ENCODE data around the gene MSL1. TPM values are rescaled to one million over a fixed set of nuclear protein-coding genes. Genes with fewer than 3 reads are reported as not detected.
A peak's percentile ranks its signal among the peaks of the same experiment; 100 is the strongest.

MSL1 gene
- total and polyA plus RNA-seq, 5 donors from 2014 or later, result 9.3 to 126 (median 10.2) TPM

- Mint-ChIP-seq H3K4me3 (peak overlapping the region; percentile 89 to 98 (median 97)), H3K9me3 (no peaks in the 10 kb centered on the region), H3K27me3 (no peaks in the 10 kb centered on the region), H3K36me3 (peaks cover 19% of the 10 kb centered on the region), H3K4me1 (peaks cover 0 to 94% (median 61%) of the 10 kb centered on the region in 4 donors), H3K27ac (peak overlapping the region; percentile 88 to 97 (median 97))
- H3K27me3 ChIP-seq (ENCODE audit: control insufficient read depth, insufficient read depth, low read length), result no peaks in the 10 kb centered on the region
- H3K9me3 ChIP-seq (ENCODE audit: control insufficient read depth in 2 of 2, low read length in 2 of 2), result no peaks in the 10 kb centered on the region
- H3K27ac ChIP-seq (ENCODE audit: insufficient read depth, low read length, poor library complexity, severe bottlenecking), result peak overlapping the region; percentile 99
- H3K36me3 ChIP-seq (ENCODE audit: control insufficient read depth, insufficient read depth, low read length), result peaks cover 22% of the 10 kb centered on the region
- DNase-seq (peak; percentile 99 to 100 (median 99)), ATAC-seq (ENCODE audit: low read depth in 2 of 2) (peak; percentile 76 to 79)
- H3K4me3 ChIP-seq (ENCODE audit: low read depth, low read length), result peak overlapping the region; percentile 89
- H3K4me1 ChIP-seq (ENCODE audit: control insufficient read depth, insufficient read depth, low read length, poor library complexity, severe bottlenecking), result peaks cover 92% of the 10 kb centered on the region
Measured at GRCh38 chr17:40098846-40099618, 22.7 kb upstream of the MSL1 start.

GRCh38 chr17:40099619-40100418 lies 22.0 kb upstream of the MSL1 start:
- peak overlapping the region; percentile 89 for H3K4me3 ChIP-seq (ENCODE audit: low read depth, low read length)
- no peak for ATAC-seq (ENCODE audit: low read depth in 2 of 2)
- H3K4me3 Mint-ChIP-seq, result peak overlapping the region; percentile 89 to 98 (median 97)
- peaks cover 15% of the 10 kb centered on the region for H3K36me3 Mint-ChIP-seq
- H3K27ac Mint-ChIP-seq, result peak overlapping the region; percentile 88 to 97 (median 97)
- H3K27me3 ChIP-seq (ENCODE audit: control insufficient read depth, insufficient read depth, low read length), result no peaks in the 10 kb centered on the region
- H3K36me3 ChIP-seq (ENCODE audit: control insufficient read depth, insufficient read depth, low read length), result peaks cover 15% of the 10 kb centered on the region
- H3K27ac ChIP-seq (ENCODE audit: insufficient read depth, low read length, poor library complexity, severe bottlenecking), result peak overlapping the region; percentile 99
- DNase-seq, result peak in 1 of 3 donors; percentile 30
- H3K27me3 Mint-ChIP-seq, result no peaks in the 10 kb centered on the region
- peaks cover 8 to 94% (median 66%) of the 10 kb centered on the region in 4 donors for H3K4me1 Mint-ChIP-seq
- peaks cover 93% of the 10 kb centered on the region for H3K4me1 ChIP-seq (ENCODE audit: control insufficient read depth, insufficient read depth, low read length, poor library complexity, severe bottlenecking)
- no peaks in the 10 kb centered on the region for H3K9me3 Mint-ChIP-seq
- H3K9me3 ChIP-seq (ENCODE audit: control insufficient read depth in 2 of 2, low read length in 2 of 2), result no peaks in the 10 kb centered on the region

- Histone ChIP-seq H3K4me3 (ENCODE audit: low read depth, low read length) (peak within 1 kb of the TSS; percentile 89), H3K27me3 (ENCODE audit: control insufficient read depth, insufficient read depth, low read length) (no peaks in the 10 kb centered on the region), H3K9me3 (ENCODE audit: control insufficient read depth in 2 of 2, low read length in 2 of 2) (no peaks in the 10 kb centered on the region), H3K36me3 (ENCODE audit: control insufficient read depth, insufficient read depth, low read length) (peaks cover 12% of the 10 kb centered on the region), H3K27ac (ENCODE audit: insufficient read depth, low read length, poor library complexity, severe bottlenecking) (peak within 1 kb of the TSS; percentile 99), H3K4me1 (ENCODE audit: control insufficient read depth, insufficient read depth, low read length, poor library complexity, severe bottlenecking) (peaks cover 93% of the 10 kb centered on the region)
- Mint-ChIP-seq H3K27me3 (no peaks in the 10 kb centered on the region), H3K4me3 (peak within 1 kb of the TSS; percentile 89 to 98 (median 97)), H3K36me3 (peaks cover 15% of the 10 kb centered on the region), H3K4me1 (peaks cover 10 to 94% (median 66%) of the 10 kb centered on the region in 4 donors), H3K27ac (peak within 1 kb of the TSS; percentile 88 to 97 (median 97)), H3K9me3 (no peaks in the 10 kb centered on the region)
- DNase-seq, result no peak
- no peak for ATAC-seq (ENCODE audit: low read depth in 2 of 2)
Measured at GRCh38 chr17:40100419-40100668, 21.4 kb upstream of the MSL1 start, which contains the start of gene NR1D1. NR1D1 (minus strand) TSS chr17:40100589; CDS start chr17:40100094, 495 bp downstream.

GRCh38 chr17:40100669-40101366 lies 21.0 kb upstream of the MSL1 start:
- peaks cover 10 to 94% (median 66%) of the 10 kb centered on the region in 4 donors for H3K4me1 Mint-ChIP-seq
- Histone ChIP-seq H3K9me3 (ENCODE audit: control insufficient read depth in 2 of 2, low read length in 2 of 2) (no peaks in the 10 kb centered on the region), H3K4me1 (ENCODE audit: control insufficient read depth, insufficient read depth, low read length, poor library complexity, severe bottlenecking) (peaks cover 93% of the 10 kb centered on the region), H3K4me3 (ENCODE audit: low read depth, low read length) (peak overlapping the region; percentile 89), H3K27me3 (ENCODE audit: control insufficient read depth, insufficient read depth, low read length) (no peaks in the 10 kb centered on the region), H3K27ac (ENCODE audit: insufficient read depth, low read length, poor library complexity, severe bottlenecking) (peak overlapping the region; percentile 99), H3K36me3 (ENCODE audit: control insufficient read depth, insufficient read depth, low read length) (peaks cover 9% of the 10 kb centered on the region)
- no peaks in the 10 kb centered on the region for H3K27me3 Mint-ChIP-seq
- H3K27ac Mint-ChIP-seq, result peak overlapping the region; percentile 88 to 97 (median 97)
- ATAC-seq (ENCODE audit: low read depth in 2 of 2), result peak; percentile 13 to 28
- no peaks in the 10 kb centered on the region for H3K9me3 Mint-ChIP-seq
- peaks cover 13% of the 10 kb centered on the region for H3K36me3 Mint-ChIP-seq
- peak overlapping the region; percentile 89 to 98 (median 97) for H3K4me3 Mint-ChIP-seq
- peak; percentile 86 to 95 (median 89) for DNase-seq

- H3K9me3 Mint-ChIP-seq, result no peaks in the 10 kb centered on the region
- H3K27me3 Mint-ChIP-seq, result no peaks in the 10 kb centered on the region
- peaks cover 10 to 94% (median 67%) of the 10 kb centered on the region in 4 donors for H3K4me1 Mint-ChIP-seq
- H3K27ac Mint-ChIP-seq, result peak overlapping the region; percentile 88 to 97 (median 97)
- peak overlapping the region; percentile 89 to 98 (median 97) for H3K4me3 Mint-ChIP-seq
- DNase-seq (no peak), ATAC-seq (ENCODE audit: low read depth in 2 of 2) (no peak)
- peaks cover 6% of the 10 kb centered on the region for H3K36me3 Mint-ChIP-seq
- Histone ChIP-seq H3K4me3 (ENCODE audit: low read depth, low read length) (peak overlapping the region; percentile 89), H3K27ac (ENCODE audit: insufficient read depth, low read length, poor library complexity, severe bottlenecking) (peak overlapping the region; percentile 99), H3K27me3 (ENCODE audit: control insufficient read depth, insufficient read depth, low read length) (no peaks in the 10 kb centered on the region), H3K4me1 (ENCODE audit: control insufficient read depth, insufficient read depth, low read length, poor library complexity, severe bottlenecking) (peaks cover 93% of the 10 kb centered on the region), H3K9me3 (ENCODE audit: control insufficient read depth in 2 of 2, low read length in 2 of 2) (no peaks in the 10 kb centered on the region), H3K36me3 (ENCODE audit: control insufficient read depth, insufficient read depth, low read length) (peaks cover 9% of the 10 kb centered on the region)
Measured at GRCh38 chr17:40101367-40102210, 20.2 kb upstream of the MSL1 start.

- DNase-seq, result no peak
- Mint-ChIP-seq H3K27me3 (peaks cover 2% of the 10 kb centered on the region), H3K27ac (peak overlapping the region; percentile 96 to 99 (median 99)), H3K4me3 (peak overlapping the region; percentile 58 to 89 (median 70)), H3K4me1 (peaks cover 10 to 94% (median 70%) of the 10 kb centered on the region in 4 donors), H3K9me3 (no peaks in the 10 kb centered on the region), H3K36me3 (no peaks in the 10 kb centered on the region)
- Histone ChIP-seq H3K4me3 (ENCODE audit: low read depth, low read length) (peak overlapping the region; percentile 43), H3K36me3 (ENCODE audit: control insufficient read depth, insufficient read depth, low read length) (no peaks in the 10 kb centered on the region), H3K9me3 (ENCODE audit: control insufficient read depth in 2 of 2, low read length in 2 of 2) (no peaks in the 10 kb centered on the region), H3K27me3 (ENCODE audit: control insufficient read depth, insufficient read depth, low read length) (no peaks in the 10 kb centered on the region), H3K4me1 (ENCODE audit: control insufficient read depth, insufficient read depth, low read length, poor library complexity, severe bottlenecking) (peaks cover 93% of the 10 kb centered on the region), H3K27ac (ENCODE audit: insufficient read depth, low read length, poor library complexity, severe bottlenecking) (peak overlapping the region; percentile 55)
- ATAC-seq (ENCODE audit: low read depth in 2 of 2), result no peak
Measured at GRCh38 chr17:40103071-40103661, 18.6 kb upstream of the MSL1 start.

All from CD4-positive, CD25-positive, alpha-beta regulatory T cell (primary cell).